Uterus (tissue), 2 donors: Measurements from ENCODE around the gene KLRC3.
"Not testable (repeated sequence)": the region's sequence is repeated elsewhere in the genome, so short reads cannot be mapped to it uniquely, and the experiment has no call there.

Experiments
- CTCF ChIP-seq, 4 experiments: fragments of 200-600 bp in 2 of 4; fragments of 450-650 bp in 2 of 4; sonication (generic) in 2 of 4; IDR thresholded peaks; one replicate each; pipeline ENCODE4 v1.5.1; 2016 to 2019; ENCODE audit warnings: antibody characterized with exemption in 4 of 4, mild to moderate bottlenecking in 2 of 4, moderate library complexity in 1 of 4
- POLR2A ChIP-seq, 2 donors: fragments of 450-650 bp; IDR thresholded peaks; one replicate each; pipeline ENCODE4 v1.6.1; 2016; ENCODE audit warnings: antibody characterized with exemption in 2 of 2, mild to moderate bottlenecking in 1 of 2, moderate library complexity in 1 of 2

GRCh38 chr12:10387498-10387897, 32.9 kb downstream of the KLRC3 start:
- TF ChIP-seq POLR2A, CTCF (IDR thresholded peaks at IDR 0.05): not testable (repeated sequence)
